Measurements from ENCODE around the gene TRIM2.
"Not testable (repeated sequence)": the region's sequence is repeated elsewhere in the genome, so short reads cannot be mapped to it uniquely, and the experiment has no call there.

TRIM2 gene

GRCh38 chr4:153198719-153199118 lies 5.5 kb upstream of the TRIM2 start:
- TF ChIP-seq CTCF (IDR thresholded peaks at IDR 0.05; ENCODE audit: low read depth, low read length), result no peak
- in situ Hi-C loops (cut with HindIII; ENCODE audit: low sequenced_read_pairs), result no loop called here

GRCh38 chr4:153203746-153204145 lies 497 bp upstream of the TRIM2 start:
- DNase-seq (ENCODE audit: low read depth, low spot score), result peak; percentile 9
- in situ Hi-C loops (cut with HindIII; ENCODE audit: low sequenced_read_pairs); H3K4me3 ChIP-seq (ENCODE audit: low read depth, low read length): not testable (repeated sequence)

More at GRCh38 chr4:153198719-153199118, 5.5 kb upstream of the TRIM2 start:
- no peak for DNase-seq (ENCODE audit: low read depth, low spot score)
- H3K4me3 ChIP-seq (ENCODE audit: low read depth, low read length), result no peak overlapping the region

- H3K4me3 ChIP-seq (ENCODE audit: low read depth, low read length), result peak overlapping the region; percentile 24
- TF ChIP-seq CTCF (IDR thresholded peaks at IDR 0.05; ENCODE audit: low read depth, low read length), result no peak
- DNase-seq (ENCODE audit: low read depth, low spot score), result peak; percentile 8
- in situ Hi-C loops (cut with HindIII; ENCODE audit: low sequenced_read_pairs), result no loop called here
These were observed 745 bp downstream of the TRIM2 start for GRCh38 chr4:153204728-153205648.

GRCh38 chr4:153205757-153206156 lies 1.5 kb downstream of the TRIM2 start:
- peak; percentile 37 for DNase-seq (ENCODE audit: low read depth, low spot score)
- H3K4me3 ChIP-seq (ENCODE audit: low read depth, low read length), result no peak overlapping the region
- TF ChIP-seq CTCF (IDR thresholded peaks at IDR 0.05; ENCODE audit: low read depth, low read length), result no peak
- in situ Hi-C loops (cut with HindIII; ENCODE audit: low sequenced_read_pairs), result no loop called here

GRCh38 chr4:153206534-153206933 lies 2.3 kb downstream of the TRIM2 start:
- no peak overlapping the region for H3K4me3 ChIP-seq (ENCODE audit: low read depth, low read length)
- TF ChIP-seq CTCF (IDR thresholded peaks at IDR 0.05; ENCODE audit: low read depth, low read length), result no peak
- in situ Hi-C loops (cut with HindIII; ENCODE audit: low sequenced_read_pairs), result no loop called here
- no peak for DNase-seq (ENCODE audit: low read depth, low spot score)

GRCh38 chr4:153207027-153207426 lies 2.8 kb downstream of the TRIM2 start:
- no peak overlapping the region for H3K4me3 ChIP-seq (ENCODE audit: low read depth, low read length)
- DNase-seq (ENCODE audit: low read depth, low spot score), result no peak
- in situ Hi-C loops (cut with HindIII; ENCODE audit: low sequenced_read_pairs), result no loop called here
- TF ChIP-seq CTCF (IDR thresholded peaks at IDR 0.05; ENCODE audit: low read depth, low read length), result no peak

GRCh38 chr4:153207567-153207966 lies 3.3 kb downstream of the TRIM2 start:
- no peak overlapping the region for H3K4me3 ChIP-seq (ENCODE audit: low read depth, low read length)
- peak; percentile 63 for TF ChIP-seq CTCF (IDR thresholded peaks at IDR 0.05; ENCODE audit: low read depth, low read length)
- in situ Hi-C loops (cut with HindIII; ENCODE audit: low sequenced_read_pairs), result no loop called here
- peak; percentile 16 for DNase-seq (ENCODE audit: low read depth, low spot score)
